ENCODE data around the gene YIF1B. TPM values are rescaled to one million over a fixed set of nuclear protein-coding genes. Genes with fewer than 3 reads are reported as not detected.

Gene YIF1B
- total RNA-seq, 3 donors from 2014 or later (not counting 1 experiment from before 2014, with no cell fraction given) = 23.2 to 28.4 (median 24.1) TPM

- peak overlapping the region; percentile 56 for H3K4me3 Mint-ChIP-seq
- Histone ChIP-seq H3K4me1 (ENCODE audit: control insufficient read depth, insufficient read depth, low read length) (peaks cover 38% of the 10 kb centered on the region), H3K9me3 (ENCODE audit: control insufficient read depth, insufficient read depth, low read length) (no peaks in the 10 kb centered on the region), H3K4me3 (ENCODE audit: low read length) (no peak overlapping the region), H3K27me3 (ENCODE audit: control insufficient read depth, insufficient read depth, low read length) (no peaks in the 10 kb centered on the region), H3K36me3 (ENCODE audit: control insufficient read depth, insufficient read depth, low read length) (no peaks in the 10 kb centered on the region), H3K27ac (ENCODE audit: low read length) (no peak overlapping the region)
- 91% methylated on average over 11 of the region's 11 CpGs for WGBS (ENCODE audit: insufficient coverage)
- DNase-seq (no peak), ATAC-seq (no peak)
- intact Hi-C loops (cut with micrococcal nuclease) = no loop called here
- peaks cover 0 to 22% of the 10 kb centered on the region in 2 donors for H3K27me3 Mint-ChIP-seq (ENCODE audit: low read depth in 2 of 2)
- no peak overlapping the region for H3K27ac Mint-ChIP-seq
- no peaks in the 10 kb centered on the region for H3K36me3 Mint-ChIP-seq
- TF ChIP-seq CTCF (IDR thresholded peaks at IDR 0.05) = no peak
- no peaks in the 10 kb centered on the region for H3K9me3 Mint-ChIP-seq
- peaks cover 9 to 19% of the 10 kb centered on the region in 2 donors for H3K4me1 Mint-ChIP-seq
Measured at GRCh38 chr19:38321646-38322196, 6.0 kb upstream of the YIF1B start.

- Histone ChIP-seq H3K27ac (ENCODE audit: low read length) (no peak overlapping the region), H3K9me3 (ENCODE audit: control insufficient read depth, insufficient read depth, low read length) (no peaks in the 10 kb centered on the region), H3K4me1 (ENCODE audit: control insufficient read depth, insufficient read depth, low read length) (peaks cover 45% of the 10 kb centered on the region), H3K27me3 (ENCODE audit: control insufficient read depth, insufficient read depth, low read length) (no peaks in the 10 kb centered on the region), H3K4me3 (ENCODE audit: low read length) (no peak overlapping the region), H3K36me3 (ENCODE audit: control insufficient read depth, insufficient read depth, low read length) (no peaks in the 10 kb centered on the region)
- no peaks in the 10 kb centered on the region for H3K36me3 Mint-ChIP-seq
- no peak for ATAC-seq
- 96% methylated on average over 3 of the region's 3 CpGs for WGBS (ENCODE audit: insufficient coverage)
- intact Hi-C loops (cut with micrococcal nuclease) = no loop called here
- no peak for TF ChIP-seq CTCF (IDR thresholded peaks at IDR 0.05)
- peaks cover 15 to 25% of the 10 kb centered on the region in 2 donors for H3K4me1 Mint-ChIP-seq
- H3K27ac Mint-ChIP-seq = peak overlapping the region in 1 of 2 donors; percentile 54
- no peaks in the 10 kb centered on the region for H3K9me3 Mint-ChIP-seq
- peak overlapping the region; percentile 68 for H3K4me3 Mint-ChIP-seq
- peaks cover 0 to 22% of the 10 kb centered on the region in 2 donors for H3K27me3 Mint-ChIP-seq (ENCODE audit: low read depth in 2 of 2)
- no peak for DNase-seq
Measured at GRCh38 chr19:38320969-38321339, 5.2 kb upstream of the YIF1B start.

- no peak within 1 kb of the TSS for H3K27ac ChIP-seq (ENCODE audit: low read length)
- H3K9me3 ChIP-seq (ENCODE audit: control insufficient read depth, insufficient read depth, low read length) = no peaks in the 10 kb centered on the region
- H3K4me1 Mint-ChIP-seq = peaks cover 15 to 25% of the 10 kb centered on the region in 2 donors
- H3K4me3 ChIP-seq (ENCODE audit: low read length) = peak within 1 kb of the TSS; percentile 47
- no peak for TF ChIP-seq CTCF (IDR thresholded peaks at IDR 0.05)
- ATAC-seq (no peak), DNase-seq (peak; percentile 30 to 62)
- peaks cover 55% of the 10 kb centered on the region for H3K4me1 ChIP-seq (ENCODE audit: control insufficient read depth, insufficient read depth, low read length)
- H3K27ac Mint-ChIP-seq = peak within 1 kb of the TSS in 1 of 2 donors; percentile 68
- H3K4me3 Mint-ChIP-seq = peak within 1 kb of the TSS; percentile 81
- H3K27me3 ChIP-seq (ENCODE audit: control insufficient read depth, insufficient read depth, low read length) = no peaks in the 10 kb centered on the region
- H3K9me3 Mint-ChIP-seq = no peaks in the 10 kb centered on the region
- intact Hi-C loops (cut with micrococcal nuclease) = loop anchor here (5.0 to 10.0 kb wide), 2 partner anchors 412 to 1105 kb away; partner anchors contain the start of genes SIPA1L3, WDR87, ZNF383 and ZNF585B
- WGBS (ENCODE audit: insufficient coverage) = 6% methylated on average over 73 of the region's 76 CpGs
- no peaks in the 10 kb centered on the region for H3K36me3 ChIP-seq (ENCODE audit: control insufficient read depth, insufficient read depth, low read length)
- H3K36me3 Mint-ChIP-seq = no peaks in the 10 kb centered on the region
- peaks cover 0 to 22% of the 10 kb centered on the region in 2 donors for H3K27me3 Mint-ChIP-seq (ENCODE audit: low read depth in 2 of 2)
Measured at GRCh38 chr19:38319421-38320258, 3.9 kb upstream of the YIF1B start, which contains the start of gene KCNK6. KCNK6 (plus strand) TSS chr19:38319845; CDS start chr19:38319951, 106 bp downstream.

Measured in natural killer cell (primary cell).